Activated CD4-positive, alpha-beta T cell treated with anti-CD3 and anti-CD28 coated beads for 36 hours (primary cell): ENCODE measurements around the gene OBI1. TPM values are rescaled to one million over a fixed set of nuclear protein-coding genes. Genes with fewer than 3 reads are reported as not detected.

Source experiments
- ATAC-seq: fragments of 200-7000 bp; cut with Tn5 transposase; one replicate; pipeline ENCODE4 v1.10.0; 2021; ENCODE audit warnings: mild to moderate bottlenecking, moderate library complexity
- CTCF ChIA-PET: fragments of 350-600 bp; sonication (Branson Sonifier 250); formaldehyde crosslinking; loops from one replicate; lab custom pipeline; 2021; ENCODE audit warnings: antibody characterized with exemption; lab: Charles Lee
- POLR2A ChIA-PET: fragments of 350-600 bp; sonication (Branson Sonifier 250); formaldehyde crosslinking; loops from one replicate; lab custom pipeline; 2021; ENCODE audit warnings: antibody characterized with exemption, inconsistent platforms; lab: Charles Lee
- DNase-seq: peaks from one replicate; pipeline ENCODE4 v3.0.0-alpha.2; 2020
- H3K27ac Mint-ChIP-seq: one replicate; pipeline ENCODE4 v1.8.0; 2021; ENCODE audit warnings: mixed read lengths
- H3K27me3 Mint-ChIP-seq: one replicate; pipeline ENCODE4 v1.8.0; 2021; ENCODE audit warnings: mixed read lengths
- H3K36me3 Mint-ChIP-seq: one replicate; pipeline ENCODE4 v1.8.0; 2021; ENCODE audit warnings: low read depth, mixed read lengths
- H3K4me1 Mint-ChIP-seq: one replicate; pipeline ENCODE4 v1.8.0; 2021; ENCODE audit warnings: mixed read lengths
- H3K4me3 Mint-ChIP-seq: one replicate; pipeline ENCODE4 v1.8.0; 2021; ENCODE audit warnings: mild to moderate bottlenecking, moderate library complexity, mixed read lengths
- H3K9me3 Mint-ChIP-seq: one replicate; pipeline ENCODE4 v1.8.0; 2021; ENCODE audit warnings: low read depth, mixed read lengths
- intact Hi-C, 2 experiments: fragments of 100-400 bp; cut with DNase I in 1 of 2; cut with micrococcal nuclease in 1 of 2; formaldehyde crosslinking; loops; one replicate each; pipeline versions ENCODE4 v1.14.2 to v1.15.1; 2022 to 2024; cut with DNase I, micrococcal nuclease
- total RNA-seq, 2 experiments: library from RNA; stranded (reverse); gene quantifications; one replicate each; pipeline ENCODE4 v1.2.3, GENCODE V29; 2021

The OBI1 gene
- total RNA-seq, 2 experiments from 2014 or later, result 20.5 to 20.6 TPM

DNA sequence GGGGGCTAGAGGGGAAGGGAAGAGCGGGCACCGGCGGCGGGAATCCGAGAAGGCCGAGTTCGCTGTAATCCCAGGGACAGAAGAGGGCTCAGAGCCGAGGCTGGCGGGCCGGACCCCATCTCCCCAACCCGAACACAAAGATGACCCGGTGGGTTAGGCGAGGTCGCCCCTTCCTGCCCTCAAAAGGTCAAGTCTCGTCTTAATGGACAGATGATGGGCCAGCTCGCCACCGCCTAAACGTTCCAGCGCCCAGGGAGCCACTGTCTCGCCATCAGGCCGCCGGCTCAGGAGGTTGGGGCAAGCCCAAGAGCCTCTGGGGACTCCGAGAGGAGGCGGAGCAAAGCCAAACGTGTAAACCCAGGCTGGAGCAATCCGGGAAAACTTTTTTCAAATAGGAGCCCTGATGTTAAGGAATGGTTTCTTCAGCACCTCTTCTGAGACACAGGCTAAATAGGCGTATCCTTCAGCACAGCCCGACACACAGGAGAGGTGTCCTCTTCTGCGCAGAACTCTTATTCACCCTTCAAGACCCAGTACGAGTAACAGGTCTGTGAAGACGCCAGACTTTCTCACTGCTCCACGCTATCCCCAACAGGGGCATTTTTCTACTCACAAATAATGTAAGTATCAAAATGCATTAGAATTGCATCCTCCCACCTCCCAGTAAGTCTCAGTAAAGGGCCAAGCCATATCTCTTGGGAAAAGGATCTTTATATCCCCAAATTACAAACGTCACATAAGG is 49.3 kb downstream of the OBI1 start:
- Mint-ChIP-seq H3K4me1 (peaks cover 28% of the 10 kb centered on the region), H3K36me3 (peaks cover 8% of the 10 kb centered on the region), H3K27me3 (peaks cover 63% of the 10 kb centered on the region), H3K27ac (no peak overlapping the region), H3K4me3 (peak overlapping the region; percentile 56), H3K9me3 (peaks cover 1% of the 10 kb centered on the region)
- intact Hi-C loops, result loop anchor here (2.0 to 5.0 kb wide), 2 partner anchors 13 to 912 kb away; partner anchors contain the start of gene SLAIN1 (in 1 of the 2)
- CTCF ChIA-PET, result interaction anchor here (0.6 to 1.5 kb wide), 2 partner anchors 11 to 50 kb away, joined by 3 read pairs; no protein-coding TSS in a partner anchor
- POLR2A ChIA-PET, result no interaction called here
- ATAC-seq (no peak), DNase-seq (no peak)

DNA sequence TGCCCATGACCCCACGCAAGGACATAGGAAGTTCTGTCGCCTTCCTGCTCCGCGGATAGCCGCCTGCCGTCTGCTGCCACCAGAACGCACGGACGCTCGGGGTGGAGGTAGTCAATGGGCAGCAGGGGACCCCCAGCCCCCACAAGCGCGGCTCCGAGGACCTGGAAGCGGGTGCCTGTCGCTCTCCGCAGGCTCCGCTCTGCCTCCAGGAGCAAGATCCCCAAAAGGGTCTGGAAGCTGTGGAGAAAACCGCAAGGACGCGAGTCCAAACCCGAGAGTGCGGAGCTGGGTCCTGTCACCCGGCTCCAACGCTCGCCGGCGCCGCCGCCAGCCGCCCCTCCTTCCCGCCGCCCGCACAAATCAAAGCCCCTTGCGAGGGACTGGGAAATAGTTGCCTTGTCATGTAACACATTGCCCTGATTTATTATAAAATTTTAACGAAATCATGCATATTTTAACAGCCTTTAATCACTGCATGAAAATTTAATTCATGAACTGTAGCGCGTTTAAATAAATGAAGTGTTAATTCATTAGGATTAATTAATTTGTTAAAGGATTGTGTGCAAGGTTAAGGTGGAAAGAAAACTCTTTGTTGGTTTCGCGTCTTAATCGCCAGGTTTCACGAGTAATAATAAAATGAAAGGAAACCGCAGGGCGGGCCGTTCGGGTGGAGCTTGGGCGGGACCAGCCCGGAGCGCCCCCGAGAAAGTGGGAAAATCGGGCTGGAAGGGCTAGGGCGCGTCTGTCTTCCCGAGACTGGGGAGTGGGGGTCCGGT is 50.1 kb downstream of the OBI1 start:
- Mint-ChIP-seq H3K4me1 (peaks cover 32% of the 10 kb centered on the region), H3K27ac (no peak overlapping the region), H3K36me3 (peaks cover 4% of the 10 kb centered on the region), H3K4me3 (peak overlapping the region; percentile 56), H3K9me3 (no peaks in the 10 kb centered on the region), H3K27me3 (peaks cover 69% of the 10 kb centered on the region)
- intact Hi-C loops, result loop anchor here in 1 of 2 experiments (5.0 kb wide), 1 partner anchor 912 kb away; the partner anchor contains the start of gene SLAIN1
- DNase-seq, result no peak
- ATAC-seq, result no peak
- ChIA-PET POLR2A (no interaction called here), CTCF (interaction anchor here (0.7 kb wide), 1 partner anchor 8 kb away, joined by 3 read pairs; no protein-coding TSS in a partner anchor)

DNA sequence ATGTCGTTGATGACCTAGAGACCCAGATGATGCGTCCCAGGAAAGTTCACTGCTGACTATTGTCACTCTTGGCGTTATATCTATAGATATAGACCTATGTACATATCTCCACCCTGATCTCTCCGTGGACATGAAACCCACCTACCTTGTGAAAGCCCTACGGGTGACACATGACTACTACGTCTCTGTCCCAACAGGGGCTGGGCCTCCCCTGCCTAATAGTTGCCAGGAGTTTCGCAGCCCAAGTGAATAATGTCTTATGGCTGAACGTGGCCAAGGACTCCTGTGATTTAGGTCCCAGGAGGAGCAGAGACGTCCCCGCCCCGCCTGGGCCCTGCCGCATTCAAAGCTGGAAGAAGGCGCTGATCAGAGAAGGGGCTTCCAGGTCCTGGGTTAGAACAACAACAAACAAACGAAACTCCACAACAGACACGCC is 50.7 kb downstream of the OBI1 start:
- no peak for ATAC-seq
- DNase-seq, result no peak
- ChIA-PET CTCF (interaction anchor here (0.7 kb wide), 1 partner anchor 9 kb away, joined by 3 read pairs; no protein-coding TSS in a partner anchor), POLR2A (no interaction called here)
- Mint-ChIP-seq H3K27ac (no peak overlapping the region), H3K4me3 (peak overlapping the region; percentile 56), H3K36me3 (peaks cover under 1% of the 10 kb centered on the region), H3K27me3 (peaks cover 75% of the 10 kb centered on the region), H3K9me3 (no peaks in the 10 kb centered on the region), H3K4me1 (peaks cover 37% of the 10 kb centered on the region)
- intact Hi-C loops, result loop anchor here in 1 of 2 experiments (5.0 kb wide), 1 partner anchor 911 kb away; the partner anchor contains the start of gene SLAIN1

DNA sequence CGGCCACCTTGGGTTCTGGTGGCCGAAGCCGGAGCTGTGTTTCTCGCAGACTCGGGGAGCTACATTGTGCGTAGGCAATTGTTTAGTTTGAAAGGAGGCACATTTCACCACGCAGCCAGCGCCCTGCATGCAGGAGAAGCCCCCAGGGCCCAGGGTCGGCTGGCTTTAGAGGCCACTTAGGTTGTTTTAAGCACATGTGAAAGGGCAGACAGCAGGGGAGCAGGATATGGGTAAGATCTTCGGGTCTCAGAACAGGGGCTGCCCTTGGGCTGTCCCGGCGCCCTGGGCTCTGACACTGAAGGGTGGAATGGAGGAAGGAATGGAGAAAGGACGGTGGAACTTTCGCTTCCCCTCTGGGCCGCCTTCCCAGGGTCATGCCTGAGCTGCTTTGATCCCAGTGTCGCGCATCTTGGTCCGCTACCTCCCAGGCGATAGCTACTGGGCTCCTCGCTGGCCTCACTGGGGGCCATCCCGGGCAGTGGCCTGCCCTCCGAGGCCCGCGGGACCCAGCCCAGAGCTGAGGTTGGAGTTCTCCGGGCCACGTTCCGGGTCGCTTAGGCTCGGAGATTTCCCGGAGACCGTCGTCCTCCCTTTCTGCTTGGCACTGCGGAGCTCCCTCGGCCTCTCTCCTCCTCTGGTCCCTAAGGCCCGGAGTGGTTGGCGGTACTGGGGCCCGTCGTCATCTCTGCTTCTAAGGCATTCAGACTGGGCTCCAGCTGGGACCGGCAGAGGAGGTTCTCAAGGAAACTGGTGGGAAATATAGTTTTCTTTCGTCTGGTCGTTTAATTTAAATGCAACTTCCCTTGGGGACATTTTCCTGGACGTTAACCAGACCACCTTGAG is 51.3 kb downstream of the OBI1 start:
- ATAC-seq (no peak), DNase-seq (no peak)
- H3K36me3 Mint-ChIP-seq, result no peaks in the 10 kb centered on the region
- no peak overlapping the region for H3K27ac Mint-ChIP-seq
- H3K4me1 Mint-ChIP-seq, result peaks cover 40% of the 10 kb centered on the region
- CTCF ChIA-PET, result interaction anchor here (0.6 kb wide), 1 partner anchor 47 kb away, joined by 3 read pairs; no protein-coding TSS in a partner anchor
- POLR2A ChIA-PET, result no interaction called here
- intact Hi-C loops, result loop anchor here in 1 of 2 experiments (5.0 kb wide), 1 partner anchor 910 kb away; the partner anchor contains the start of gene SLAIN1
- H3K4me3 Mint-ChIP-seq, result no peak overlapping the region
- no peaks in the 10 kb centered on the region for H3K9me3 Mint-ChIP-seq
- H3K27me3 Mint-ChIP-seq, result peaks cover 78% of the 10 kb centered on the region

DNA sequence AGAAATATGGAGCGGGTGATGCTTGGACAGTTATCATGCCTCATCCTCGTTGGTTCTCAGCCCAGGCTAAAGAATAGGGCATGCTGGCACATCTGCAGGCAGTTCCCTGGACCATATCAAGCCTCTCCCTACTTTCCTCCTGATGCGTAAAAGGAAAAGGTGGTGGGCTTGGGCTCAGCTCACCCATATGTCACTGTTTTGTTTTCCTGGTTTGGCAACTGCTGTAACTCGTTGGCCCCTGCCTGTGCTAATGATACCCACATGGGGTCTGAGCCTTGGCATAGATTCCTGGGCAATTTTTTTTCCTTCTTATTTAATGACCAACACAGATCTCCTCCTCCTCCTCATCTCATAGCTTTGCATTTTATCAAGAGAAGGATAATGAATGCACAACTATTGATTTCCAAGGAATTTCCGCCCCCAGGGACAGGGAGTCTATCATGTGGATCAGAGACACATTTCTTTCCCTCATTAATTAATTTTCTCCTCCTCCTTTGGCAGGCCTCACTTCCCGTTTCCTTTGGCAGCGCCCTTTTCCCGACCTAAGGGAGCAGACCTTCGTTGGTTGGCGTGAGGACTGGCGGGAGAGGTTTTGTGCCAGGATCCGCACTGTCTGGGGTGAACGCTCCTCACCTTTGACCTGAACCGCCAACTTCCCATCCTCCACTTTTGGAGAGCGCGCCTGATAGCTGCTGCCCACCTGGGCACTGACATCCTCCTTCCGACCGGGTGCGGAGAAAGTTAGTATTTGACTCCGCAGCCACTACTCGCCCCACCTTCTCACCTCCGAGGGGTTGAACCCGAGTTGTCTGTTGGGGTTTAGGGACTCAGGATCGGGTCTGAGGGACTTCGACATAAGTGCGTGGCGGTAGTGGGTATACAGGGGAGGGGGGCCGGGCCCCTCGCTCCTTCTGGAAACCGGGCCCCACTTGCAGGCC is 52.2 kb downstream of the OBI1 start:
- Mint-ChIP-seq H3K9me3 (no peaks in the 10 kb centered on the region), H3K4me1 (peaks cover 45% of the 10 kb centered on the region), H3K36me3 (no peaks in the 10 kb centered on the region), H3K27ac (no peak overlapping the region), H3K27me3 (peaks cover 81% of the 10 kb centered on the region), H3K4me3 (no peak overlapping the region)
- CTCF ChIA-PET, result interaction anchor here (0.6 kb wide), 1 partner anchor 48 kb away, joined by 3 read pairs; no protein-coding TSS in a partner anchor
- POLR2A ChIA-PET, result no interaction called here
- DNase-seq (no peak), ATAC-seq (no peak)
- intact Hi-C loops, result loop anchor here in 1 of 2 experiments (5.0 kb wide), 1 partner anchor 909 kb away; the partner anchor contains the start of gene SLAIN1

DNA sequence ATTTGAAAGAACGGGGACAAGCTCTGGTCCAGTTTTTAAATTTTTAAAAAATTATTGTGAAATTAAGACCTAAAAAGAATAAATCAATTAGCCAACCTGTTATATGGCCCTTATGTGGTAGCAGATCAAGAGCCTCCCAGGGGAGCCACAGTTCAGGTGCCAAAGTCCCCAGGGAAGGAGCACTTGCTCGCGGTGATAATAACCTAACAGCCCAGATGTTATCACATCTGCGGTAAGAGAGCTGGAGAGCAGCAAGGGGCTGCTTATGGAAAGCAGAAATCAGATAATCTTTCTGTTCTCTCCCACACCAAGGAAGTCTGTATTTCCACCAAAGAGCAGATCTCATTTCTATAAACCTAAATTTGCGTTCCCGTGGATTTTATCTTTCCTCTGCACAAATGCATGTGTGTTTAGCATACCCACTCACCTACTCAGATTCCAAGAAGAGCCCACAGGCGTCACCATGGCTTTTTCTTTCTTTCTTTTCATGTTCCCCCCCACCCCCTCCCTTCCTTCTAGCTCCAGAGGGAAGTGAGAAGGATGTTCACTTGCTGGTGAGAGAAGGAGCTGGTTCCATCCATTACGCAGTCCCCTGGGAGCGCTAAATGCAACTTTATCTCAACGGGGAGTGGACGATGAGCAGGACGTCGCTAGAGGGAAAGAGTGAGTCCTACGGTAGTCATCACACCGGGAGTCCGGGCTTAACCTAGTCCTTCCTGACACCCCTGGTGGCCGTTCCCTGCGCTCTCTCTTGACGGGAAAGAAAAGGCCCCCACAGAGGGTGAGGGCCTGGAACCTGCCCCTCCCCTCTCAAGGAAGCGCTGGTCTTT is 54.0 kb downstream of the OBI1 start:
- Mint-ChIP-seq H3K4me1 (peaks cover 49% of the 10 kb centered on the region), H3K27me3 (peaks cover 83% of the 10 kb centered on the region), H3K27ac (no peak overlapping the region), H3K36me3 (no peaks in the 10 kb centered on the region), H3K4me3 (no peak overlapping the region), H3K9me3 (no peaks in the 10 kb centered on the region)
- ATAC-seq (no peak), DNase-seq (no peak)
- ChIA-PET POLR2A (no interaction called here), CTCF (no interaction called here)
- intact Hi-C loops, result loop anchor here in 1 of 2 experiments (2.0 to 5.0 kb wide), 3 partner anchors 54 to 908 kb away; partner anchors contain the start of genes OBI1 and SLAIN1

DNA sequence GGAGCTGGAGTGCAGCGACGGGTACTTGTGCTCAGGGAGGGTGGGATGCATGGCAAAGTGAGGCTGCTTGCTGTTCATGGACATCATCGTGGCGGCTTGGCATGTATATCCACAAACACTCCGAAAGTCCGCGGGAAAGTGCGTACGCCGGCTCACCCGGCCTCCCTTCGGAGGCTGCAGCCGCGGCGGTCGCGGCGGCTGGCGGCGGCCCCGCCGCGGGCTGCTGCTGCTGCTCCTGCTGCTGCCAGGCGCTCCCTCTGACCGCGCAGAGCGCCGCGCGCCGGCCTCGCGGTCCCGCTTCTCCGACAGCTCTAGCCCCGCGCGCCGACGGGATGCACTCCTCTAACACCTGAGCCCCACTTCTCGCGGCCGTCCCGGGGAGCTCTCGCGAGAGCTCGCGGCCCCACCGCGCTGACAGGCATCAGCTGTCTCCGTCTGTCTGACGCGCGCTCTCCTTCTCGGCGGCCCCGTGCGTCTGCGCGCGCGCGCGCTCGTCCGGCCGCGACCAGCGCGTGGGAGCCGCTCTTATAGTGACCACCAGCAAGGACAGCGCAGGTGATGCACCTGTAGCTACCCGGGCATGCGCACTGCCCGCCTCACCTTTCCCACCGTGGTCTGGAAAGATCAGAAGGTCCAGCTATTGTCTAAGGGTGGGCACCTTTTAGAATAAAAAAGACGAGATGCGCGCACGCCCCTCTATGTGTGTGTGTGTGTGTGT is 55.6 kb downstream of the OBI1 start, which contains the start of gene POU4F1:
Gene POU4F1 (minus strand): TSS at position 313 of the 718 bp plus-strand sequence. CDS start 226 bp downstream, at position 87.
- DNase-seq (peak; percentile 90), ATAC-seq (peak; percentile 89)
- Mint-ChIP-seq H3K36me3 (no peaks in the 10 kb centered on the region), H3K27ac (no peak within 1 kb of the TSS), H3K4me3 (peak within 1 kb of the TSS; percentile 67), H3K4me1 (peaks cover 44% of the 10 kb centered on the region), H3K9me3 (peaks cover 2% of the 10 kb centered on the region), H3K27me3 (peaks cover 83% of the 10 kb centered on the region)
- CTCF ChIA-PET, result interaction anchor here (0.7 kb wide), 1 partner anchor 580 kb away, joined by 3 read pairs; no protein-coding TSS in a partner anchor
- intact Hi-C loops, result loop anchor here (1.0 to 5.0 kb wide), 3 partner anchors 8 to 466 kb away; partner anchors contain the start of gene OBI1 (in 1 of the 2)
- POLR2A ChIA-PET, result no interaction called here

DNA sequence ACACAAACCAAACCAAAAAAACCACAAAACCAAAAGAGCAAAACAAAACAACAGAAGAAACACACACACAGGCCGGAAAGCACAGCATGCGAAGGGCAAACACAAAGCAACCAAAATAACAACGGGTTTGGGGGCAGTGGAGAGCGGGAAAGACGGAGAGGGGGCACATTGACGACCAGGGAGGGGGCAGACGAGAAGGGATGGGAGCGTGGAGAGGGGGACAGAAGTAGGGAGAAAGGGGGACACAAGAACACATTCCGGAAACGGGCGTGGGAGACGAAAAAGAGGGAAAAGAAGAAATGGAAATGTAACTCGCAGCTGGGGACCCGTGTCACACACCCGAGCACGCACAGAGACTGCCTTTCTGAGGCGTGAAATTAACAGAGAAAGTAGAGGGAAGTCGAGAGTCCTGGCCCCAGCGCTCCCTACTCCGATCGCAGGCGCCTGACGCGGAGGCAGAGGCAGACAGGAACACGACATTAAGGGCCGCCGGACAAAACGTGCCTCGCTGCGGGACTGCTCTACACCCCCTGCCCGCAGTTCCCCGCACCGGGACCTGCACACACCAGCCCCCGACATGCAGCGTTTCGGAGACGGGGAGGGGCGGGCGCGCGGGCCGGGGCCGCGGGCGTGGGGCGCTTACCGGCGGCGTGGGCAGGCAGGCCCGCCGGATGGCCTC is 56.3 kb downstream of the OBI1 start:
- intact Hi-C loops, result loop anchor here (1.0 to 5.0 kb wide), 3 partner anchors 7 to 465 kb away; partner anchors contain the start of gene OBI1 (in 1 of the 2)
- peaks cover 39% of the 10 kb centered on the region for H3K4me1 Mint-ChIP-seq
- peaks cover 2% of the 10 kb centered on the region for H3K9me3 Mint-ChIP-seq
- H3K36me3 Mint-ChIP-seq, result no peaks in the 10 kb centered on the region
- POLR2A ChIA-PET, result no interaction called here
- DNase-seq (peak; percentile 48), ATAC-seq (peak; percentile 25)
- CTCF ChIA-PET, result no interaction called here
- H3K27me3 Mint-ChIP-seq, result peaks cover 81% of the 10 kb centered on the region
- no peak overlapping the region for H3K27ac Mint-ChIP-seq
- peak overlapping the region; percentile 67 for H3K4me3 Mint-ChIP-seq
